HCT116 (cell line): ENCODE data around the gene ERAL1. TPM values are rescaled to one million over a fixed set of nuclear protein-coding genes. Genes with fewer than 3 reads are reported as not detected.
"Not testable (repeated sequence)": the region's sequence is repeated elsewhere in the genome, so short reads cannot be mapped to it uniquely, and the experiment has no call there.

Source experiments
- ATAC-seq: fragments of 200-7000 bp; cut with Tn5 transposase; 2 replicates; pipeline ENCODE4 v1.9.1; 2020; ENCODE audit warnings: mild to moderate bottlenecking, moderate library complexity
- BruUV-seq: library from RNA; stranded (reverse); fragments of 400-500 nt; replicated peaks from 2 replicates; lab custom pipeline; 2021; lab: Mats Ljungman, UMichigan
- CTCF ChIA-PET: fragments of 300-600 bp; sonication (Branson Sonifier 250); formaldehyde crosslinking; loops from one replicate; lab custom pipeline; 2021; ENCODE audit warnings: antibody characterized with exemption; lab: Charles Lee
- POLR2A ChIA-PET: fragments of 300-600, 350-600 bp; sonication (Branson Sonifier 250); formaldehyde crosslinking; loops from one replicate; lab custom pipeline; 2021; ENCODE audit warnings: antibody characterized with exemption; lab: Charles Lee
- RAD21 ChIA-PET, 2 experiments: fragments of 300-600 bp; sonication (Branson Sonifier 250); formaldehyde crosslinking; loops; one replicate each; lab custom pipeline; 2023; ENCODE audit warnings: low total read pairs in 2 of 2; ENCODE audit not compliant: uncharacterized antibody in 2 of 2, unreplicated experiment in 2 of 2, low non-redundant PET in 1 of 2; lab: Charles Lee
- DNase-seq: peaks from one replicate; pipeline ENCODE4 v3.0.0-alpha.2; 2010; ENCODE audit warnings: low read depth, low spot score
- H2AFZ ChIP-seq: fragments of 200-600 bp; shearing (Covaris generic), sonication (generic); 2 replicates; pipeline ENCODE4 v1.6.1; 2017; ENCODE audit warnings: low read depth, mixed run types, mixed read lengths, antibody characterized with exemption, low read length; ENCODE audit not compliant: poor library complexity, severe bottlenecking
- H3K27ac ChIP-seq: 2 replicates; pipeline ENCODE4 v1.5.1; 2012; ENCODE audit warnings: low read depth, low read length
- H3K27me3 ChIP-seq: fragments of 200-600 bp; sonication (generic); 2 replicates; pipeline ENCODE4 v1.6.1; 2016; ENCODE audit warnings: mixed run types, low read length, mixed read lengths; ENCODE audit not compliant: insufficient read depth
- H3K36me3 ChIP-seq, 2 experiments: fragments of 200-500 bp in 1 of 2; fragments of 200-600 bp in 1 of 2; sonication (Bioruptor generic) in 1 of 2; sonication (generic) in 1 of 2; 2 replicates each; pipeline versions ENCODE4 v1.5.1 to v1.6.1; 2014 to 2016; ENCODE audit warnings: low read length in 2 of 2, inconsistent platforms in 1 of 2, mixed read lengths in 1 of 2, mixed run types in 1 of 2; ENCODE audit not compliant: insufficient read depth in 2 of 2, control insufficient read depth in 1 of 2
- H3K4me1 ChIP-seq, 2 experiments: fragments of 200-600 bp in 1 of 2; sonication (generic) in 1 of 2; 2 replicates each; pipeline versions ENCODE4 v1.5.1 to v1.6.1; 2012 to 2017; ENCODE audit warnings: low read length in 2 of 2, inconsistent platforms in 1 of 2, mild to moderate bottlenecking in 1 of 2, mixed read lengths in 1 of 2, mixed run types in 1 of 2, moderate library complexity in 1 of 2; ENCODE audit not compliant: insufficient read depth in 2 of 2, control insufficient read depth in 1 of 2
- H3K4me2 ChIP-seq: fragments of 200-600 bp; sonication (generic); 2 replicates; pipeline ENCODE4 v1.6.1; 2017; ENCODE audit warnings: mixed run types, low read length, mixed read lengths
- H3K4me3 ChIP-seq, 2 experiments: fragments of 200-600 bp in 1 of 2; sonication (generic) in 1 of 2; replicated peaks in 1 of 2; 2 replicates each; pipeline ENCODE4 v1.5.1; 2011 to 2016; ENCODE audit warnings: low read length in 2 of 2, control low read depth in 1 of 2, low read depth in 1 of 2, mild to moderate bottlenecking in 1 of 2, mixed read lengths in 1 of 2, mixed run types in 1 of 2
- H3K79me2 ChIP-seq: fragments of 200-600 bp; sonication (generic); 2 replicates; pipeline ENCODE4 v1.6.1; 2017; ENCODE audit warnings: mild to moderate bottlenecking, mixed run types, low read length, moderate library complexity, mixed read lengths; ENCODE audit not compliant: insufficient read depth
- H3K9ac ChIP-seq: fragments of 200-600 bp; sonication (generic); 2 replicates; pipeline ENCODE4 v1.6.1; 2016; ENCODE audit warnings: low read length, mixed read lengths
- H3K9me2 ChIP-seq: fragments of 200-600 bp; sonication (generic), shearing (Covaris generic); 2 replicates; pipeline ENCODE4 v1.6.1; 2017; ENCODE audit warnings: mixed run types, mild to moderate bottlenecking, moderate library complexity; ENCODE audit not compliant: insufficient read depth
- H3K9me3 ChIP-seq, 2 experiments: fragments of 200-500 bp in 1 of 2; fragments of 200-600 bp in 1 of 2; sonication (Bioruptor generic) in 1 of 2; sonication (generic) in 1 of 2; 2 replicates each; pipeline ENCODE4 v1.6.1; 2014 to 2017; ENCODE audit warnings: low read length in 2 of 2, mixed read lengths in 2 of 2, inconsistent platforms in 1 of 2, low read depth in 1 of 2, mild to moderate bottlenecking in 1 of 2, mixed run types in 1 of 2, moderate library complexity in 1 of 2; ENCODE audit not compliant: control insufficient read depth in 1 of 2, insufficient read depth in 1 of 2
- H4K20me1 ChIP-seq: fragments of 200-600 bp; sonication (generic), shearing (Covaris generic); 2 replicates; pipeline ENCODE4 v1.6.1; 2017; ENCODE audit warnings: mixed run types, mild to moderate bottlenecking, moderate library complexity; ENCODE audit not compliant: insufficient read depth
- FOSL1 ChIP-seq: IDR thresholded peaks from 2 replicates; pipeline ENCODE4 v1.6.1; 2012; ENCODE audit warnings: low read depth
- POLR2AphosphoS5 ChIP-seq: IDR thresholded peaks from 2 replicates; pipeline ENCODE4 v1.6.1; 2011; ENCODE audit warnings: mild to moderate bottlenecking, low read depth, low read length, moderate library complexity
- SRF ChIP-seq: IDR thresholded peaks from 2 replicates; pipeline ENCODE4 v1.6.1; 2012; ENCODE audit warnings: low read depth
- YY1 ChIP-seq: IDR thresholded peaks from 2 replicates; pipeline ENCODE4 v1.6.1; 2011; ENCODE audit warnings: low read length, low read depth, moderate library complexity, mild to moderate bottlenecking; ENCODE audit not compliant: insufficient replicate concordance; ENCODE audit errors: extremely low read depth
- intact Hi-C: fragments of 100-400 bp; cut with micrococcal nuclease; formaldehyde crosslinking; loops from 2 replicates; pipeline ENCODE4 v1.10.0; 2022
- total RNA-seq: library from RNA; stranded (reverse); gene quantifications from one replicate; pipeline ENCODE4 v1.2.1, GENCODE V29; 2021; ENCODE audit not compliant: unreplicated experiment
- TF ChIP-seq, protein P1 (sequence below), 3 experiments: fragments of 200-600 bp in 1 of 3; sonication (generic) in 1 of 3; IDR thresholded peaks in 2 of 3; conservative IDR thresholded peaks in 1 of 3; 2 replicates each; pipeline ENCODE4 v1.5.1; 2012 to 2017; ENCODE audit warnings: low read depth in 2 of 3, low read length in 2 of 3, antibody characterized with exemption in 1 of 3, borderline replicate concordance in 1 of 3, control low read depth in 1 of 3, mild to moderate bottlenecking in 1 of 3, mixed read lengths in 1 of 3, mixed run types in 1 of 3, moderate library complexity in 1 of 3; ENCODE audit not compliant: insufficient read depth in 1 of 3
- TF ChIP-seq, protein P2 (sequence below): IDR thresholded peaks from 2 replicates; pipeline ENCODE4 v1.6.1; 2012

The ERAL1 gene
- total RNA-seq, 1 experiment from 2014 or later, result 52.0 TPM

DNA sequence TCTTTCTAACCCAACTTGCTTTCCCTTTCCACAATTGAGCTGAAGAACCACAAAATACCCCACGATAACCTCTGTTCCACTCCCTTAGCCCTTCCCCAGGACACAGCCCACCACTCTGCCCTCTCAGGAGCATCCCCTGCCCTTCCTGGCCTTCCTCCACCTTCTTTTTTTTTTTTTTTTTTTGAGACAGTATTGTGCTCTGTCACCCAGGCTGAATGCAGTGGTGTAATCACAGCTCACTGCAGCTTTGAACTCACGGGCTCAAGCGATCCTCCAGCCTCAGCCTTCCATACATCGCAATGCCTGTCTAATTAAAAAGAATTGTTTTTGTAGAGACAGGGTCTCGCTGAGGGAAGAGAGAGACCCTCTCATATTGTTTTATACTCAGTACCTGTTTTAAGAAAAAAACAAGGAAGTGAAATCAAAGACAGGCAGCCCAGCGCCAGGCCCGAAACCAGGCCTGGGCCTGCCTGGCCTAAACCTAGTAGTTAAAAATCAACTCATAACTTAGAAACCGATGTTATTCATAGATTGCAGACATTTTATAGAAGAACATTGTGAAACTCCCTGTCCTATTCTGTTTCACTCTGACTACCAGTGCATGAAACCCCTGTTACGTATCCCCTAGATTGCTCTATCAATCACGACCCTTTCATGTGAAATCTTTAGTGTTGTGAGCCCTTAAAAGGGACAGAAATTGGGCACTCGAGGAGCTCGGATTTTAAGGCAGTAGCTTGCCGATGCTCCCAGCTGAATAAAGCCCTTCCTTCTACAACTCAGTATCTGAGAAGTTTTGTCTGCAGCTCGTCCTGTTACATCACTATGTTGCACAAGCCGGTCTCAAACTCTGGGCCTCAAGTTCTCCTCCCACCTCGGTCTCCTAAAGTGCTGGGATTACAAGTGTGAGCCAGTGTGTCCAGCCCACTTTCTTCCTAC, 38.7 kb downstream of the ERAL1 start:
- Histone ChIP-seq H3K4me1 (peaks cover 22 to 31% of the 10 kb centered on the region in 2 experiments; a peak in 3 of 4 replicates), H3K79me2 (peaks cover 25% of the 10 kb centered on the region)
- ATAC-seq, H4K20me1 ChIP-seq, RAD21 ChIA-PET, POLR2A ChIA-PET, H2AFZ ChIP-seq, H3K4me3 ChIP-seq, intact Hi-C loops, H3K27ac ChIP-seq, H3K27me3 ChIP-seq, H3K4me2 ChIP-seq, BruUV-seq, H3K9ac ChIP-seq, DNase-seq, H3K9me2 ChIP-seq, H3K36me3 ChIP-seq, H3K9me3 ChIP-seq: not testable (repeated sequence)
- CTCF ChIA-PET, result interaction anchor here (0.6 to 1.2 kb wide), 2 partner anchors 14 to 143 kb away, joined by 3 to 6 read pairs; no protein-coding TSS in a partner anchor

DNA sequence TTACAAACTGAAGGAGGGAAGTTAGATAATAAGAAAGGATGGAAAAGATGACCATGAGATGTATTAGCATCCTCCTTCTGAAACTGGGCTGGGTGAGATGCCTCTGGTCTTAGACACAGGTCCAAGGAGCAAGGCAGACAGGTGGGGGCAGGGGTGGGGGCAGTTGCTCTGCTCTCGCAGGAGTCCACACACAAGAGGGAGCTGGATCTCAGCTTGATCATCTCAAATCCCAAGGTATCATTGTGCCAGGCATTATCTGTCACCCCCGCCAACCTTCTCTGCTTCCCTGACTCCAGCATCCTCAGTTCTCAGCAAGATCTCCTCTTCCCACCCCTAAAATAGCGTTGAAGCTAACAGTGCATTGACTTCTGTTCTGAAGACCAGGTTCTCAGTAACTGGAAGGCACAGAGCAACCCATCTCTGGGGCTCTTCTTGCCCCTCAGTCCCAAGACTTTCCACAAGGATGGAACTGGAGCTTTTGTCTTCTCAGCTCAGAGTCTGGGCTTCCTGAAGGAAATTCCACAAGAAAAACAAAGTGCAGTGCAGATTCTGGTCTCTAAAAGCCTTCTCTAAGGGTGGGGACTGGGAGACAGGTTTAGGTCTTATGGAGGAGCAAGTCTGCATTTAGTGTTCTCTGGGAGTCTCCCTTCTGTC, 41.1 kb downstream of the ERAL1 start:
- no TSS peak for BruUV-seq
- peak overlapping the region; percentile 97 for H3K27ac ChIP-seq

More for the DNA sequence above, 41.1 kb downstream of the ERAL1 start:
- Histone ChIP-seq H3K36me3 (0 out of 4 replicates have a peak, but pooled peaks cover 0 to 6% of the 10 kb centered on the region in 2 experiments), H3K4me3 (peak overlapping the region; percentile 83 to 96), H4K20me1 (no peaks in the 10 kb centered on the region), H3K9me2 (no peaks in the 10 kb centered on the region), H3K4me1 (peaks cover 22 to 32% of the 10 kb centered on the region in 2 experiments; a peak in 3 of 4 replicates), H3K27me3 (no peaks in the 10 kb centered on the region), H3K9me3 (no peaks in the 10 kb centered on the region), H2AFZ (no peak overlapping the region), H3K79me2 (peaks cover 25% of the 10 kb centered on the region), H3K9ac (peak overlapping the region; percentile 86), H3K4me2 (peak overlapping the region; percentile 89)
- CTCF ChIA-PET, result interaction anchor here (0.9 to 1.8 kb wide), 2 partner anchors 132 to 170 kb away, joined by 6 to 8 read pairs; partner anchors contain the start of gene TLCD1
- intact Hi-C loops, result no loop called here
- POLR2A ChIA-PET, result interaction anchor here (1.6 kb wide), 1 partner anchor 168 kb away, joined by 7 read pairs; no protein-coding TSS in a partner anchor
- no peak for TF ChIP-seq POLR2AphosphoS5
- no peak for TF ChIP-seq FOSL1
- TF ChIP-seq, protein P1, sequence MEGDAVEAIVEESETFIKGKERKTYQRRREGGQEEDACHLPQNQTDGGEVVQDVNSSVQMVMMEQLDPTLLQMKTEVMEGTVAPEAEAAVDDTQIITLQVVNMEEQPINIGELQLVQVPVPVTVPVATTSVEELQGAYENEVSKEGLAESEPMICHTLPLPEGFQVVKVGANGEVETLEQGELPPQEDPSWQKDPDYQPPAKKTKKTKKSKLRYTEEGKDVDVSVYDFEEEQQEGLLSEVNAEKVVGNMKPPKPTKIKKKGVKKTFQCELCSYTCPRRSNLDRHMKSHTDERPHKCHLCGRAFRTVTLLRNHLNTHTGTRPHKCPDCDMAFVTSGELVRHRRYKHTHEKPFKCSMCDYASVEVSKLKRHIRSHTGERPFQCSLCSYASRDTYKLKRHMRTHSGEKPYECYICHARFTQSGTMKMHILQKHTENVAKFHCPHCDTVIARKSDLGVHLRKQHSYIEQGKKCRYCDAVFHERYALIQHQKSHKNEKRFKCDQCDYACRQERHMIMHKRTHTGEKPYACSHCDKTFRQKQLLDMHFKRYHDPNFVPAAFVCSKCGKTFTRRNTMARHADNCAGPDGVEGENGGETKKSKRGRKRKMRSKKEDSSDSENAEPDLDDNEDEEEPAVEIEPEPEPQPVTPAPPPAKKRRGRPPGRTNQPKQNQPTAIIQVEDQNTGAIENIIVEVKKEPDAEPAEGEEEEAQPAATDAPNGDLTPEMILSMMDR (IDR thresholded peaks at IDR 0.05 in 2 of 3, conservative IDR thresholded peaks at IDR 0.05 in 1 of 3; ENCODE audit: borderline replicate concordance in 1 of 3, insufficient read depth in 1 of 3, low read depth in 2 of 3, low read length in 2 of 3), result no peak
- TF ChIP-seq YY1, result no peak
- TF ChIP-seq, protein P2, sequence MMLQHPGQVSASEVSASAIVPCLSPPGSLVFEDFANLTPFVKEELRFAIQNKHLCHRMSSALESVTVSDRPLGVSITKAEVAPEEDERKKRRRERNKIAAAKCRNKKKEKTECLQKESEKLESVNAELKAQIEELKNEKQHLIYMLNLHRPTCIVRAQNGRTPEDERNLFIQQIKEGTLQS, result no peak
- TF ChIP-seq SRF, result no peak
- no peak for ATAC-seq
- RAD21 ChIA-PET, result no interaction called here
- no peak for DNase-seq
